Superior temporal gyrus (tissue), 1 donor: ENCODE measurements around the gene CENPS.
A peak's percentile ranks its signal among the peaks of the same experiment; 100 is the strongest.
"Not testable (repeated sequence)": the region's sequence is repeated elsewhere in the genome, so short reads cannot be mapped to it uniquely, and the experiment has no call there.

Source experiments
- DNase-seq: peaks from one replicate; pipeline ENCODE4 v3.0.0-alpha.2; 2016; ENCODE audit errors: extremely low spot score

The CENPS gene

GRCh38 chr1:10430216-10431069 is at the start of gene CENPS:
CENPS (plus strand) TSS chr1:10430433; CDS start chr1:10430518, 85 bp downstream.
- DNase-seq, result peak; percentile 90

- peak; percentile 70 for DNase-seq
Measured at GRCh38 chr1:10380594-10381275, 49.5 kb upstream of the CENPS start.

- DNase-seq, result no peak
Measured at GRCh38 chr1:10383630-10384029, 46.6 kb upstream of the CENPS start.

- DNase-seq, result no peak
Measured at GRCh38 chr1:10384219-10384618, 46.0 kb upstream of the CENPS start.

GRCh38 chr1:10386761-10387676 is 43.2 kb upstream of the CENPS start:
- no peak for DNase-seq

GRCh38 chr1:10387677-10388386 is 42.4 kb upstream of the CENPS start:
- peak; percentile 61 for DNase-seq

GRCh38 chr1:10388387-10388715 is 41.9 kb upstream of the CENPS start:
- no peak for DNase-seq

GRCh38 chr1:10389271-10389973 is 40.8 kb upstream of the CENPS start:
- no peak for DNase-seq

- DNase-seq, result no peak
Measured at GRCh38 chr1:10396870-10397269, 33.4 kb upstream of the CENPS start.

GRCh38 chr1:10398278-10398733 is 31.9 kb upstream of the CENPS start:
- DNase-seq, result peak; percentile 31

- peak; percentile 98 for DNase-seq
Measured at GRCh38 chr1:10398734-10399443, 31.3 kb upstream of the CENPS start, which contains the start of gene PGD. PGD (plus strand) TSS chr1:10399064; CDS start chr1:10399118, 54 bp downstream.

- DNase-seq, result peak; percentile 38
Measured at GRCh38 chr1:10399444-10399941, 30.7 kb upstream of the CENPS start.

- no peak for DNase-seq
Measured at GRCh38 chr1:10400013-10400412, 30.2 kb upstream of the CENPS start.

GRCh38 chr1:10401281-10401680 is 29.0 kb upstream of the CENPS start:
- DNase-seq, result no peak

- no peak for DNase-seq
Measured at GRCh38 chr1:10402729-10403274, 27.4 kb upstream of the CENPS start.

GRCh38 chr1:10407201-10407600 is 23.0 kb upstream of the CENPS start:
- DNase-seq, result no peak

GRCh38 chr1:10415211-10415930 is 14.9 kb upstream of the CENPS start:
- DNase-seq, result no peak

GRCh38 chr1:10415967-10416366 is 14.3 kb upstream of the CENPS start:
- not testable (repeated sequence) for DNase-seq

- DNase-seq, result not testable (repeated sequence)
Measured at GRCh38 chr1:10418741-10419140, 11.5 kb upstream of the CENPS start.
